ENCODE data around the gene OBSCN.

The OBSCN gene

DNA sequence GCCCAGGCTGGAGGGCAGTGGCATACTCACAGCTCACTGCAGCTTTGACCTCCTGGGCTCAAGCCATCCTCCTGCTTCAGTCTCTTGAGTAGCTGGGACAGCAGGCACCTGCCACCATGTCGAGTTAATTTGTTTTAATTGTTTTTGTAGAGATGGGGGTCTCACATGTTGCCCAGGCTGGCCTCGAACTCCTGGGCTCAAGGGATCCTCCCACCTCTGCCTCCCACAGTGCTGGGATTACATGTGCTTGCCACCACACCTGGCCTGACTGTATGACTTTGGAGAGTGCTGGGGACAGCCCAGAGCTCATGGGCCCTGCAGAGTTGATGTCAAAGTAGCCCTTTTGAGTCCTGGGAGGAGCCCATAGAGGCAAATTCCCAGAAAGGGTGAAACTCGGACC is 1.8 kb downstream of the OBSCN start:
- DNase-seq (ENCODE audit: low read depth, low spot score), result no peak
- no peak overlapping the region for H3K4me3 ChIP-seq (ENCODE audit: low read length)

DNA sequence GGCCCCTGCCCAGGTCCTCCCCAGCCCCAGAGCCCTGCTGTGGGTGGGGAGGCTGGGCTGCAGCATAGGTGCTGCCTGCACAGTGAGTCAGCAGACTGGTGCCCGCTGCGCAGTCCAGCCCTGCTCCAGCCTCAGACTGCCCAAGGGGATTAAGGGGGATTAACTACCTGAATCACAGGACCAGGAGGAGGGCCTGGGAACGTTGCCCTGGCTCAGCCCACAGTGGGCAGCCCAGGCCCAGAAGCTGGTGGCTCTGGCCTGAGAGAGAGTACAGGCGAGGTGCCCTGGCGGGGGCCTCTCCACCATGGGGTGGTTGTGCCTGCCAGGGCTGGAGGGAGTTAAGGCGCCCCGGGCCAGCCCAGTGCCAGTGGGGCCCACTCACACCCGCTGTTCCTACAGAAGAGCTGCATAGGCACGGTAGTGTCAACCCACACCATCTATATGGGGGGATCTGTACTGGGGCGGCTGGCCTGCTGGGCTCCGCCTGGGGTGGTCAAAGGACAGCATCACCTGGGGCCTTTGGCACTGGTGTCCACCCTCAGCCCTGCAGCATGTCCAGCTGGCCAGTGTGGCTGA is 2.3 kb downstream of the OBSCN start:
- no peak overlapping the region for H3K4me3 ChIP-seq (ENCODE audit: low read length)
- no peak for DNase-seq (ENCODE audit: low read depth, low spot score)

DNA sequence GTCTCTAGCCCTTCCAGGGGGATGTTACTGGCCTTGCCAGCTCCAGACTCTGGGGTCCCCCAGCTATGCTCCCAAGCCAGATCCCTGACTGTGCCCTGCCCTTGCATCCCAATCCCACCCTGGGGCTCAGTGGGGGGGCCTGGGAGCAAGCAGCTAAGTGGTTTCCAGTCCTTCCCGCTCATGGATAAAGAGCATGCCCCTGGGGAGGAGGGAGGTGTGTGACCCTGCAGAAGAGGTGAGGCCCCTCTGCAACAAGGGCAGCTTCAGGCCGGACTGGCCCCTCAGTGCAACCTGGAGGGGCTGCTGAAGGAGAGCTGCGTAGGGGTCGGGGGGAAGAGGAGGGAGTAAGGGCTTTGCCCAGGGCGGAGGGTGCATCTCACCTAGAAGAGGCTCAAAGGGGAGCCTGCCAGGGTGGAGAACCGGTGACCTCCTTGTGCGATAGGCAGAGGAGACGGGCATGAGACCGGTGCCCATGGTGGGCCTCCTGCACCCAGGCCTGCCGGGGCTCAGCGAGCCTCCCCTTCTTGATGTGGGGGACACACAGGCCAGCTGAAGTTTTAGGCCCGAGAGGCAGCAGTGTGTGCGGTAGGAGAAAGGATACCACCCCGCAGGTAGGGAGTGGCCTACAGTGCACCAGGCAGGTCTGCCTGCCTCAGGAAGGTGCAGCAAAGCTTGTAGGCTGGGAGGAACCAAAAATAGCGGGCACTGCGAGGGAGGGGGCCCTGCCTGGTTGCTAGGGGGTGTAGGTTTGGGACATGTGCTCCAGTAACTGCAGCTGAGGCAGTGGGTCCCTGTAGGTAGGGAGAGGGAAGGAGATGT is 3.1 kb downstream of the OBSCN start:
- no peak for DNase-seq (ENCODE audit: low read depth, low spot score)
- no peak overlapping the region for H3K4me3 ChIP-seq (ENCODE audit: low read length)

DNA sequence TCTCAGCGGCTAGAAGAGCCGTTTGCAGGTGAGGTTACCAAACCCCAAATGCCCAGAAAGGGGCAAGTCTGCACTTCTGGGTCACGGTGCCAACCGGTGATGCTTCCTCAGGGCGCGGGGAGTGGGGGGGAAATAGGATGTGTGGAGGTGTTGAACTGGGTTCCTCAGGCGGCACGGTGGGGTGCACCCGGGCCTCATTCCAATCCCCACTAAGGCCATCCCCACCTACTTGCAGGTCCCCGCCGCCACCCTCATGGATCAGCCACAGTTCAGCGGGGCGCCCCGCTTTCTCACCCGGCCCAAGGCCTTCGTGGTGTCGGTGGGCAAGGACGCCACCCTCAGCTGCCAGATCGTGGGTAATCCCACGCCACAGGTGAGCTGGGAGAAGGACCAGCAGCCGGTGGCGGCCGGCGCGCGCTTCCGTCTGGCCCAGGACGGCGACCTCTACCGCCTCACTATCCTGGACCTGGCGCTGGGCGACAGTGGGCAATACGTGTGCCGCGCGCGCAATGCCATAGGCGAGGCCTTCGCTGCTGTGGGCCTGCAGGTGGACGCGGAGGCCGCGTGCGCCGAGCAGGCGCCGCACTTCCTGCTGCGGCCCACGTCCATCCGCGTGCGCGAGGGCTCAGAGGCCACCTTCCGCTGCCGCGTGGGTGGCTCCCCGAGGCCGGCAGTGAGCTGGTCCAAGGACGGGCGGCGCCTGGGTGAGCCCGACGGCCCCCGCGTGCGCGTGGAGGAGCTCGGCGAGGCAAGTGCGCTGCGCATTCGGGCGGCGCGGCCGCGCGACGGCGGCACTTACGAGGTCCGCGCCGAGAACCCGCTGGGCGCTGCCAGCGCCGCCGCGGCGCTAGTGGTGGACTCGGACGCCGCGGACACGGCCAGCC is 3.9 kb downstream of the OBSCN start:
- DNase-seq (ENCODE audit: low read depth, low spot score), result no peak
- no peak overlapping the region for H3K4me3 ChIP-seq (ENCODE audit: low read length)

DNA sequence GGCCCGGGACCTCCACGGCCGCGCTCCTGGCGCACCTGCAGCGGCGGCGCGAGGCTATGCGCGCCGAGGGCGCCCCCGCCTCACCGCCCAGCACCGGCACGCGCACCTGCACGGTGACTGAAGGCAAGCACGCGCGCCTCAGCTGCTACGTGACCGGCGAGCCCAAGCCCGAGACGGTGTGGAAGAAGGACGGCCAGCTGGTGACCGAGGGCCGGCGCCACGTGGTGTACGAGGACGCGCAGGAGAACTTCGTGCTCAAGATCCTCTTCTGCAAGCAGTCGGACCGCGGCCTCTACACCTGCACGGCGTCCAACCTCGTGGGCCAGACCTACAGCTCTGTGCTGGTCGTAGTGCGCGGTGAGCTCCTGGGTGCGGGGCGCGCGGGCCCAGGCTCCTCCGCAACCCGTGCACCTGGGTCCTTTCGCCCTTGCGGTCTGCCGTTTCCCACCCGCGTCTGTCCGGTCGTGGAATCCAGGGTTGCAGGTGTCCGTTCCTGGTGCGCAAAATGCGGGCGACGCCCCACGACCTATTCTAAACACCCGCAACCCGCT is 4.6 kb downstream of the OBSCN start:
- peak overlapping the region; percentile 28 for H3K4me3 ChIP-seq (ENCODE audit: low read length)
- DNase-seq (ENCODE audit: low read depth, low spot score), result no peak

DNA sequence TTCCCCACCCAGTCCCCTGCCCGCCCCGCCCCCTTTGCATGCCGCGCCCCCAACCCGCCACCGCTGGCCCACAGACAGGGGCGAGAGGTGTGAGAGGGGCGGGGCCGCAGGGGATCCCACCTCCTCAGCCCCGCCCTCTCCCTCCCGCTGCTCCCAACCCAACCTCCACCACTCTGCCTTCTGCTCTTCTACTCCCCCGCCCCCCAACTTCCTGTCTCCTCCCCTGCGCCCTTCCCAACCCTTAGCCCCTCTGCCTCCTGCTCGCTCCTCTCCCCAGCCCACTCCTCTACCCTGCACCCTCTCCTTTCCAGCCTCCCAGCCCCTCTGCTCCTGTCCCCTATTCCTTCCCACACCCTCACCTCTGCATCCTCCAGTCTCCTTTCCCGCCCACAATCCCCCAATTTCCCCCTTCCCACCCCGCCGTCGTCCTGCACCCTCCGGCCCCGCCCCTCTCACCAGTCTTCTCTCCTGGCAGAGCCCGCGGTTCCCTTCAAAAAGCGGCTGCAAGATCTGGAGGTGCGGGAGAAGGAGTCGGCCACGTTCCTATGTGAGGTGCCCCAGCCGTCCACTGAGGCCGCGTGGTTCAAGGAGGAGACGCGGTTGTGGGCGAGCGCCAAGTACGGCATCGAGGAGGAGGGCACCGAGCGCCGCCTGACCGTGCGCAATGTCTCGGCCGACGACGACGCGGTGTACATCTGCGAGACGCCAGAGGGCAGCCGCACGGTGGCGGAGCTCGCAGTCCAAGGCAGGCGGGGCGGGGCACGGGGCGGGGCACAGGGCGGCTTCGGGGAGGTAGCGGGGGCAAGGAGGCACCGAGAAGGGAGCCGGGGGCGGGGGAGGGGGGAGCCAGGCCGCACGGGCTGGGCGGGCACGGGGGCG is 5.4 kb downstream of the OBSCN start:
- peak overlapping the region; percentile 64 for H3K4me3 ChIP-seq (ENCODE audit: low read length)
- peak; percentile 87 for DNase-seq (ENCODE audit: low read depth, low spot score)

DNA sequence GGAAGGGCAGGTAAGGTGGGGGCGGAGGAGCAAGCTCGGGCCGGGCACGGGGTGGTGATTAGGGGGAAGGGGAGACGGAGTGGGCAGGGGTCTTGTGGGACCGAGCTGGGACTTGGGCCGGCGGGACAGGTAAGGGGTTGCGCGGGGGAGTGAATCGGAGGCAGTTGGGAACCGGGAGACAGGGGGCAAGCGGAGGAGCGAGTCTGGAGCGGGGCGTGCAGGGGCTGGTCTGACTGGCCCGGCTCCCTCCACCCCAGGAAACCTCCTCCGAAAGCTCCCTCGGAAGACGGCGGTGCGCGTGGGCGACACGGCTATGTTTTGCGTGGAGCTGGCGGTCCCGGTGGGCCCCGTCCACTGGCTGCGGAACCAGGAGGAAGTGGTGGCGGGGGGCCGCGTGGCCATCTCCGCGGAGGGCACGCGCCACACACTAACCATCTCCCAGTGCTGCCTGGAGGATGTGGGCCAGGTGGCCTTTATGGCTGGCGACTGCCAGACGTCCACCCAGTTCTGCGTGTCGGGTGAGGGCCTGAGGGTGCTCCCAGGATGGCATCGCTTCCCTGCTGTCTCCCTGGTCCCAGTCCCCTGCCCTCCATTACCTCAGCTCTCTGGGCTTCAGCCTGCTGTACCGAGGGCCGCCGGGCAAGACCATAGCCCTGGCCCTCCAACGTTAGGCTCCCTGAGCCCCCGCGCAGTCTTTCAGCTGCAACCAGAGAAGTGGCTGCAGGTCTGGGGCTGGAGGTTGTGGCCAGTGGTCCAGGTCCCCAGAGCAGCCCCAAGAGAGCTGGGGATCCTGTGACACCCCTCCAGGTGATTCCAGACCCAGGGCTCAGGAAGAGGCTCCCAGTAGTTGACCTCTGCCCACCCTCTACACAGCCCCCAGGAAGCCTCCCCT is 6.3 kb downstream of the OBSCN start:
- peak overlapping the region; percentile 29 for H3K4me3 ChIP-seq (ENCODE audit: low read length)
- DNase-seq (ENCODE audit: low read depth, low spot score), result no peak

DNA sequence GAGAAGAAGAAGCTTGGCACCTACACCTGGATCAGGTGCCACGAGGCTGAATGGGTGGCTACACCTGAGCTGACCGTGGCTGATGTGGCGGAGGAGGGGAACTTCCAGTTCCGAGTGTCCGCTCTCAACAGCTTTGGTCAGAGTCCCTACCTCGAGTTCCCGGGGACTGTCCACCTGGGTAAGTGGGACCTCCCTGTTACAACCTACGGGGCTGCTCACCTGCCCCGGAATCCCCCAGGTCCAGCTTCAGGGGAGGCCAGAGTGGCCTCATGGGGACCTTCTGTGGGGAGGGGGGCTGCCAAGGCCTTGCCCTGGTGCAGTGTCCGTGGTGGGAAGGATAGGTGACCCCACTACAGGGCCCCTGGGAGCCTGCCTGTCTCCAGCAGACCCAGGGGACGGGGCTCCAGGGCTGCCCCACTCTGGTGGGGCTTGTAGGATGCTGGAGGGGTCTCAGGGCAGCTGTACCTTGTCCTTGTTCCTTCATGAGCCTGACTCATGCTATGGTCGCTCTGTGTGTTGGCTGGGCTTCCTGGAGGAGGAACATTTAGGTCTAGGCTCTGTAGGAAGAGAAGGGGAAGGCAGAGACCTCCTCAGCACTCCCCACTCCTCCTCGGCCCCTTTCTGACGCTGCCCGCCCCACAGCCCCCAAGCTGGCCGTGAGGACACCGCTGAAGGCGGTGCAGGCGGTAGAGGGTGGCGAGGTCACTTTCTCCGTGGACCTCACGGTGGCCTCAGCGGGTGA is 7.2 kb downstream of the OBSCN start:
- DNase-seq (ENCODE audit: low read depth, low spot score), result no peak

DNA sequence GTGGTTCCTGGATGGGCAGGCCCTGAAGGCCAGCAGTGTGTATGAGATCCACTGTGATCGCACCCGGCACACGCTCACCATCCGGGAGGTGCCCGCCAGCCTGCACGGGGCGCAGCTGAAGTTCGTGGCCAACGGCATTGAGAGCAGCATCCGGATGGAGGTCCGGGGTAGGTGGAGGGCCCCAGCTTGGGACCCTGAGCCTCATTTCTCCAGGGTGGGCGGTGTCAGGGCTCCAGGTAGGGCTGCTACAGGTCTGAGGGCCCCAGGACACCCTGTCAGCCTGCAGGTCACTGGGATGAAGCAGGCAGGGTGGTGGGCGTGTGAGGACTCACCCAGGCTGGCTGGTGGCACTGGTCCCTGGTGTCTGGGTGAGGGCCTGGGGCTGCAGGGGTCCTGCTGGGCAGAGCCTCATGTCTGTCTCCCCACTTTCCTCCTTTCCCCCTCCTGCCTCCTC is 7.8 kb downstream of the OBSCN start:
- no peak overlapping the region for H3K4me3 ChIP-seq (ENCODE audit: low read length)
- DNase-seq (ENCODE audit: low read depth, low spot score), result no peak

More for the DNA sequence above, 7.2 kb downstream of the OBSCN start:
- no peak overlapping the region for H3K4me3 ChIP-seq (ENCODE audit: low read length)

DNA sequence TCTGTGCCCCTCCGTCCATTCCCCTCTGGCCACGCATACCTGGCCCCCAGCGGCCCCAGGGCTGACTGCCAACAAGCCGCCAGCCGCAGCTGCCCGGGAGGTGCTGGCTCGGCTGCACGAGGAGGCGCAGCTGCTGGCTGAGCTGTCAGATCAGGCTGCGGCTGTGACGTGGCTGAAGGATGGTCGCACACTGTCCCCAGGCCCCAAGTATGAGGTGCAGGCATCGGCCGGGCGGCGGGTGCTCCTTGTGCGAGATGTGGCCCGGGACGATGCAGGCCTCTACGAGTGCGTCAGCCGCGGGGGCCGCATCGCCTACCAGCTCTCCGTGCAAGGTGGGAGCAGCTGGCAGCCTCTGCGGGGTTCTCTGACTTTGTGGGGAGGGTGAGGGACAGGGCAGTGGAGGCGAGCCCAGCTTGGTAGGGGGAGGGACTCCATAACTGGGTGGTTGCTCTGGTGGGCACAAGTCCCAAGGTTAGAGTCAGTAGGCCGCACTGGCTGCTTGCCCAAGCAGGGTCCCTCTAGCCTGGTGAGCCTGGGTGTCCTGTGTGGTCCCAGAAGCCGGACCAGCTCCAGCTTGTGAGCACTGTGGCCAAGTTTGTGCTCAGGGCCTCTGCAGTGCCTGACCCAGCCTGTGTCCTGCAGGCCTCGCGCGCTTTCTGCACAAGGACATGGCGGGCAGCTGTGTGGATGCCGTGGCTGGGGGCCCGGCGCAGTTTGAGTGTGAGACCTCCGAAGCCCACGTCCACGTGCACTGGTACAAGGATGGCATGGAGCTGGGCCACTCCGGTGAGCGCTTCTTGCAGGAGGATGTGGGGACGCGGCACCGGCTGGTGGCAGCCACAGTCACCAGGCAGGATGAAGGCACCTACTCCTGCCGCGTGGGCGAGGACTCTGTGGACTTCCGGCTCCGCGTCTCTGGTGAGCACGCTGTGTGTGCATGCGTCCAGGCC is 8.8 kb downstream of the OBSCN start:
- no peak for DNase-seq (ENCODE audit: low read depth, low spot score)
- no peak overlapping the region for H3K4me3 ChIP-seq (ENCODE audit: low read length)

DNA sequence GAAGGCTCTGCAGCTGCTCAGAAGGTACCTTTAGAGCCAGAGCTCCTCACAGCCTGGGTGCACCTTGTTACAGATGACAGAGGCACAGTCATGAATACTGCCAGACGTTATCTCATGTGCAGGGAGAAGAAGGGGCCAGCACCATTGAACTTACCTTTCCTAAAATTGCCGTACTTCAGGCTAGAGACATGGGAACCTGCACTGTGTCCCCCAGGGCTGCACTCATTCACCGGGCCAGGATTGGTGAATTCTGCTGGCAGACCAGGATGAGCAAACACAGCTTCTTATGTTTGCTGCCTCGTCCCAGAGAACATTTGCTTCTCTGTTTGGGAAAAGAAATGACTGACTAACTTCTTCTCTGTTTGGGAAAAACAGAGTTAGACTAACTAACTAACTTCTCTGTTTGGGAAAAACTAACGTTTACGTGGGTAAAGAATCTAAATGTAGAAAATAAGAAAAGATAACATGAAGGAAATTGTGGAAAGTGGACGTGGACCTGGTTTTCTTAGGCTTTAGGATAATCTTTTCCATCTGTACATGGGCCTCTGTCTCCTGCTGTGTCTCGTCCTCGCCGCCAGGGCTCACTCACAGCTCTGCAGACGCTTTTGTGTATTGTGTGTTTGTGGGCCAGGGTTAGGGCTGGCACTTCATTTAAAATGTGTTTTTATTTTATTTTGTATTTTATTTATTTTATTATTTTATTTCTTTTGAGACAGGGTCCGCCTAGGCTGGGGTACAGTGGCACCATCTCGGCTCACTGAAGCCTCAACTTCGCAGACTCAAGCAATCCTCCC is 9.9 kb downstream of the OBSCN start:
- H3K4me3 ChIP-seq (ENCODE audit: low read length), result no peak overlapping the region
- DNase-seq (ENCODE audit: low read depth, low spot score), result no peak

DNA sequence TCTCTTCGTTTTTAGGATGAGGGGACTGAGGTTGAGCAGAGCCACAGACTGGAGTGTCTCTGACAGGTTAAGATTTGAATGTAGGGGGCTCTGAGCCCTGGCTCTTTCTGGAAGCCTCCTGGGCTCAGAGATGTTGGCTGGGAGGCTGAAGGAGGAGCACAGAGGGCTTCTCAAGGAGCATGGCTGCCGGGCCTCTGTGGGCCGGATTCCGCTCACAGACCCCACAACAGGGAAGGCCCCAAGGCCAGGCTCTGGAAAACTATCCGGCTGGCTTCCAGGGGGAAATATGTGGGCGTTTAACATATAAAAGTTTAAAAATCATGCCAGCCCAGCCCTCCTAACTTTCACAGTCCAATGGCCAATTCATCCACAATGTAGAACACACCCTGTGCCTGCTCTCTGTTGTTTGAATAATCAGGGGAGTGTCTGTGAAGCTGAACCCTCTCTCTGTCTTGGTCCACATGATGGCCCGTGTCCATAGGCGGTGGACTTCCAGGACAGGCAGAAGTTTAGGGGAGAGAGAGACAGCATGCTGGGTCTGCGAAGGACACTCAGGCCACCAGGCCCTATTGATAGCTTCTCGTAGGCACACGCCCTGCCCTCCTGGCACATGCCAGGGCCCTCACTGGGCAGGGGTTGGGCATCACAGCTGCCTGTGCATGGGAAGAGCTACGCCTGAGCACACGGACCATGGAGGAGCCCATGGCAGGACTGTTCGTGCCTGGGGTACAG is 10.8 kb downstream of the OBSCN start:
- no peak for DNase-seq (ENCODE audit: low read depth, low spot score)

DNA sequence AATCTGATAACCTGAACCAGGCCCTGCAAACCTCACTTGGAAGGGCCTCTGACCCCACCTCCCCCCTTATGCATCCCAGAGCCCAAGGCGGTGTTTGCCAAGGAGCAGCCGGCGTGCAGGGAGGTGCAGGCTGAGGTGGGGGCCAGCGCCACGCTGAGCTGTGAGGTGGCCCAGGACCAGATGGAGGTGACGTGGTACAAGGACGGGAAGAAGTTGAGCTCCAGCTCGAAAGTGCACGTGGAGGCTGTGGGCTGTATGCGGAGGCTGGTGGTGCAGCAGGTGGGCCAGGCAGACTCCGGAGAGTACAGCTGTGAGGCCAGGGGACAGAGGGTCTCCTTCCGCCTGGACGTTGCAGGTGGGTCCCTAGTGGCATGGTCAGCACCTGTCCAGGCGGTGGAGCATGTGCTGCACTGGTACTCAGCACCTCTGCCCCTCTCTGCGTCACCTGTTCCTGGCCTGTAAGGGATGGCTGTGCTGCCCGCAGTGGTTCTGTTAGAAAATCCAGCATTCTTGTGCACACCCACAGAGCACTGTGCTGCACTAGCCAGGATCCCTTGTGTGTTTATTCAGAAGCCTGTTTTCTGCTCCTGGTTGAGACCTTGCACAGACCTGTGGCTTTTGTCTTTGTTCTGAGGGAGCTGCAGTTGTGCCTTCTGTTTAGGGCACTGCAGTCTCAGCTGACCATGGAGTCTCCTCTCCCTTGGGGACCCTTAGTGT is 11.6 kb downstream of the OBSCN start:
- no peak for DNase-seq (ENCODE audit: low read depth, low spot score)
- no peak overlapping the region for H3K4me3 ChIP-seq (ENCODE audit: low read length)

More for the DNA sequence above, 10.8 kb downstream of the OBSCN start:
- no peak overlapping the region for H3K4me3 ChIP-seq (ENCODE audit: low read length)
